ENCODE measurements around the gene LTBP1.
"Not testable (repeated sequence)": the region's sequence is repeated elsewhere in the genome, so short reads cannot be mapped to it uniquely, and the experiment has no call there.

Gene LTBP1

GRCh38 chr2:33235559-33235958 lies 288.8 kb downstream of the LTBP1 start:
- DNase-seq, result not testable (repeated sequence)

GRCh38 chr2:33236482-33237385 lies 290.0 kb downstream of the LTBP1 start:
- no peak for DNase-seq

GRCh38 chr2:33238111-33238510 lies 291.4 kb downstream of the LTBP1 start:
- no peak for DNase-seq

GRCh38 chr2:33240178-33240577 lies 293.4 kb downstream of the LTBP1 start:
- no peak for DNase-seq

GRCh38 chr2:33241072-33241471 lies 294.3 kb downstream of the LTBP1 start:
- no peak for DNase-seq

GRCh38 chr2:33241581-33241980 lies 294.8 kb downstream of the LTBP1 start:
- DNase-seq, result no peak

GRCh38 chr2:33242845-33243244 lies 296.1 kb downstream of the LTBP1 start:
- no peak for DNase-seq

GRCh38 chr2:33246432-33246831 lies 299.7 kb downstream of the LTBP1 start:
- no peak for DNase-seq

GRCh38 chr2:33247365-33247764 lies 300.6 kb downstream of the LTBP1 start:
- no peak for DNase-seq

- DNase-seq, result no peak
These were observed 303.8 kb downstream of the LTBP1 start for GRCh38 chr2:33250417-33251029.

- no peak for DNase-seq
These were observed 309.5 kb downstream of the LTBP1 start for GRCh38 chr2:33256162-33256755.

- no peak for DNase-seq
These were observed 311.6 kb downstream of the LTBP1 start for GRCh38 chr2:33258387-33258786.

- DNase-seq, result no peak
These were observed 315.3 kb downstream of the LTBP1 start for GRCh38 chr2:33262097-33262496.

- DNase-seq, result no peak
These were observed 318.0 kb downstream of the LTBP1 start for GRCh38 chr2:33264766-33265165.

- no peak for DNase-seq
These were observed 319.0 kb downstream of the LTBP1 start for GRCh38 chr2:33265584-33266338.

GRCh38 chr2:33266467-33266866 lies 319.7 kb downstream of the LTBP1 start:
- DNase-seq, result no peak

- DNase-seq, result no peak
These were observed 320.3 kb downstream of the LTBP1 start for GRCh38 chr2:33267043-33267442.

GRCh38 chr2:33267756-33268155 lies 321.0 kb downstream of the LTBP1 start:
- DNase-seq, result no peak

GRCh38 chr2:33268246-33268831 lies 321.6 kb downstream of the LTBP1 start:
- DNase-seq, result no peak

- DNase-seq, result peak in 1 of 5 donors; percentile 77
These were observed 325.2 kb downstream of the LTBP1 start for GRCh38 chr2:33272001-33272400.

- no peak for DNase-seq
These were observed 326.7 kb downstream of the LTBP1 start for GRCh38 chr2:33273479-33273878.

- DNase-seq, result no peak
These were observed 327.8 kb downstream of the LTBP1 start for GRCh38 chr2:33274524-33274923.
